ENCODE measurements around the gene VEGFD. TPM values are rescaled to one million over a fixed set of nuclear protein-coding genes. Genes with fewer than 3 reads are reported as not detected.

VEGFD gene
- total RNA-seq, 2 donors from 2014 or later, result 0.27 to 0.42 TPM

GRCh38 chrX:15410430-15410829 lies 26.2 kb upstream of the VEGFD start:
- peaks cover 2% of the 10 kb centered on the region for H3K36me3 Mint-ChIP-seq (ENCODE audit: low read depth)
- no peak overlapping the region for H3K4me3 Mint-ChIP-seq
- DNase-seq, result no peak
- Histone ChIP-seq H3K9ac (ENCODE audit: extremely low read depth, low read length, poor library complexity, severe bottlenecking) (no peak overlapping the region), H3K4me3 (ENCODE audit: low read length) (no peak overlapping the region), H3K4me1 (ENCODE audit: control insufficient read depth, insufficient read depth, low read length) (no peaks in the 10 kb centered on the region), H3K9me3 (ENCODE audit: control insufficient read depth, low read length) (no peaks in the 10 kb centered on the region), H3K36me3 (ENCODE audit: control insufficient read depth, insufficient read depth, low read length) (no peaks in the 10 kb centered on the region), H3K27me3 (ENCODE audit: control insufficient read depth, insufficient read depth, low read length, poor library complexity, severe bottlenecking) (no peaks in the 10 kb centered on the region), H3K27ac (ENCODE audit: low read depth, low read length) (no peak overlapping the region)
- H3K27me3 Mint-ChIP-seq (ENCODE audit: insufficient read depth), result no peaks in the 10 kb centered on the region
- no peaks in the 10 kb centered on the region for H3K4me1 Mint-ChIP-seq
- H3K27ac Mint-ChIP-seq, result no peak overlapping the region
- H3K9me3 Mint-ChIP-seq, result no peaks in the 10 kb centered on the region
- no peak for TF ChIP-seq CTCF (conservative IDR thresholded peaks at IDR 0.05)

- no peak for DNase-seq
- no peak overlapping the region for H3K4me3 ChIP-seq (ENCODE audit: low read length)
- no peaks in the 10 kb centered on the region for H3K27me3 ChIP-seq (ENCODE audit: control insufficient read depth, insufficient read depth, low read length, poor library complexity, severe bottlenecking)
- H3K9ac ChIP-seq (ENCODE audit: extremely low read depth, low read length, poor library complexity, severe bottlenecking), result no peak overlapping the region
- no peak overlapping the region for H3K27ac ChIP-seq (ENCODE audit: low read depth, low read length)
- Mint-ChIP-seq H3K4me1 (peaks cover 5% of the 10 kb centered on the region), H3K27me3 (ENCODE audit: insufficient read depth) (no peaks in the 10 kb centered on the region), H3K9me3 (no peaks in the 10 kb centered on the region), H3K36me3 (ENCODE audit: low read depth) (peaks cover 2% of the 10 kb centered on the region), H3K4me3 (no peak overlapping the region), H3K27ac (no peak overlapping the region)
- WGBS, 2 experiments (ENCODE audit: insufficient coverage in 1 of 2, insufficient read length in 1 of 2), result 100% methylated on average over 1 of the region's 3 CpGs; no CpG with 5 or more reads in 1 of the 2 experiments
- H3K4me1 ChIP-seq (ENCODE audit: control insufficient read depth, insufficient read depth, low read length), result no peaks in the 10 kb centered on the region
- no peaks in the 10 kb centered on the region for H3K36me3 ChIP-seq (ENCODE audit: control insufficient read depth, insufficient read depth, low read length)
- no peaks in the 10 kb centered on the region for H3K9me3 ChIP-seq (ENCODE audit: control insufficient read depth, low read length)
- no peak for TF ChIP-seq CTCF (conservative IDR thresholded peaks at IDR 0.05)
Measured at GRCh38 chrX:15405846-15406245, 21.6 kb upstream of the VEGFD start.

- WGBS, 2 experiments (ENCODE audit: insufficient coverage in 1 of 2, insufficient read length in 1 of 2), result 84 to 95% methylated on average over 2 to 5 of the region's 7 CpGs
- no peak overlapping the region for H3K9ac ChIP-seq (ENCODE audit: extremely low read depth, low read length, poor library complexity, severe bottlenecking)
- no peak overlapping the region for H3K27ac Mint-ChIP-seq
Measured at GRCh38 chrX:15404401-15405096, 20.3 kb upstream of the VEGFD start.

More at GRCh38 chrX:15404401-15405096, 20.3 kb upstream of the VEGFD start:
- H3K27ac ChIP-seq (ENCODE audit: low read depth, low read length), result no peak overlapping the region
- peaks cover 5% of the 10 kb centered on the region for H3K4me1 Mint-ChIP-seq
- no peak for TF ChIP-seq CTCF (conservative IDR thresholded peaks at IDR 0.05)
- no peaks in the 10 kb centered on the region for H3K4me1 ChIP-seq (ENCODE audit: control insufficient read depth, insufficient read depth, low read length)
- H3K27me3 ChIP-seq (ENCODE audit: control insufficient read depth, insufficient read depth, low read length, poor library complexity, severe bottlenecking), result no peaks in the 10 kb centered on the region
- no peaks in the 10 kb centered on the region for H3K9me3 Mint-ChIP-seq
- H3K4me3 ChIP-seq (ENCODE audit: low read length), result no peak overlapping the region
- peaks cover 2% of the 10 kb centered on the region for H3K36me3 Mint-ChIP-seq (ENCODE audit: low read depth)
- no peak overlapping the region for H3K4me3 Mint-ChIP-seq
- no peaks in the 10 kb centered on the region for H3K36me3 ChIP-seq (ENCODE audit: control insufficient read depth, insufficient read depth, low read length)
- no peak for DNase-seq
- H3K27me3 Mint-ChIP-seq (ENCODE audit: insufficient read depth), result no peaks in the 10 kb centered on the region
- H3K9me3 ChIP-seq (ENCODE audit: control insufficient read depth, low read length), result no peaks in the 10 kb centered on the region
